Ecto neural progenitor cell (in vitro differentiated cells): Measurements from ENCODE around the gene DLX1.
"Not testable (repeated sequence)": the region's sequence is repeated elsewhere in the genome, so short reads cannot be mapped to it uniquely, and the experiment has no call there.

Source experiments
- DNase-seq: peaks from one replicate; pipeline ENCODE4 v3.0.0-alpha.2; 2018; ENCODE audit warnings: low spot score

DLX1 gene

GRCh38 chr2:172085460-172086159 is at the start of gene DLX1:
DLX1 (plus strand) TSS chr2:172085507; CDS start chr2:172085678, 171 bp downstream.
- no peak for DNase-seq

- DNase-seq: no peak
These were observed 47.2 kb upstream of the DLX1 start for GRCh38 chr2:172038121-172038520.

GRCh38 chr2:172038604-172039003 is 46.7 kb upstream of the DLX1 start:
- no peak for DNase-seq

- DNase-seq: no peak
These were observed 46.1 kb upstream of the DLX1 start for GRCh38 chr2:172039011-172039704.

GRCh38 chr2:172040311-172040710 is 45.0 kb upstream of the DLX1 start:
- no peak for DNase-seq

GRCh38 chr2:172046080-172046678 is 39.1 kb upstream of the DLX1 start:
- DNase-seq: no peak

- DNase-seq: no peak
These were observed 38.3 kb upstream of the DLX1 start for GRCh38 chr2:172046866-172047565.

GRCh38 chr2:172047566-172048507 is 37.5 kb upstream of the DLX1 start:
- no peak for DNase-seq

- DNase-seq: no peak
These were observed 36.5 kb upstream of the DLX1 start for GRCh38 chr2:172048508-172049503.

- DNase-seq: no peak
These were observed 35.7 kb upstream of the DLX1 start for GRCh38 chr2:172049567-172050120.

GRCh38 chr2:172050479-172051125 is 34.7 kb upstream of the DLX1 start:
- no peak for DNase-seq

GRCh38 chr2:172052000-172052983 is 33.0 kb upstream of the DLX1 start:
- no peak for DNase-seq

GRCh38 chr2:172053486-172053885 is 31.8 kb upstream of the DLX1 start:
- no peak for DNase-seq

GRCh38 chr2:172056293-172056692 is 29.0 kb upstream of the DLX1 start:
- DNase-seq: no peak

GRCh38 chr2:172058660-172059059 is 26.6 kb upstream of the DLX1 start:
- DNase-seq: no peak

GRCh38 chr2:172060118-172060517 is 25.2 kb upstream of the DLX1 start:
- DNase-seq: not testable (repeated sequence)

- DNase-seq: no peak
These were observed 22.8 kb upstream of the DLX1 start for GRCh38 chr2:172062402-172063004.

GRCh38 chr2:172063446-172063845 is 21.9 kb upstream of the DLX1 start:
- no peak for DNase-seq
